Spleen (tissue), 11 donors: ENCODE results near the gene ATOH8. TPM values are rescaled to one million over a fixed set of nuclear protein-coding genes. Genes with fewer than 3 reads are reported as not detected.

ENCODE experiments used
- DNase-seq: peaks from one replicate; pipeline ENCODE4 v3.0.0-alpha.2; 2020
- H3K27ac ChIP-seq, 8 donors: fragments of 200-600 bp; sonication (generic) in 7 of 8; 1 replicate in 4 of 8; 2 replicates in 4 of 8; pipeline versions ENCODE4 v1.5.0 to v1.8.0; 2016 to 2021; ENCODE audit warnings: inconsistent platforms in 4 of 8, mild to moderate bottlenecking in 4 of 8, moderate library complexity in 1 of 8
- H3K27me3 ChIP-seq, 7 donors: fragments of 200-600 bp; sonication (generic) in 6 of 7; replicated peaks in 1 of 7; 1 replicate in 4 of 7; 2 replicates in 3 of 7; pipeline versions ENCODE4 v1.5.0 to v1.8.0; 2016 to 2021; ENCODE audit warnings: inconsistent platforms in 3 of 7, mild to moderate bottlenecking in 1 of 7
- H3K36me3 ChIP-seq, 6 donors: fragments of 200-600 bp; sonication (generic) in 5 of 6; 1 replicate in 4 of 6; 2 replicates in 2 of 6; pipeline versions ENCODE4 v1.5.0 to v1.8.0; 2016 to 2021; ENCODE audit warnings: inconsistent platforms in 2 of 6
- H3K4me1 ChIP-seq, 6 donors: fragments of 200-600 bp; sonication (generic) in 5 of 6; 1 replicate in 3 of 6; 2 replicates in 3 of 6; pipeline versions ENCODE4 v1.5.0 to v1.8.0; 2016 to 2021; ENCODE audit warnings: inconsistent platforms in 3 of 6
- H3K4me3 ChIP-seq, 8 donors: fragments of 200-600 bp; sonication (generic) in 7 of 8; 1 replicate in 4 of 8; 2 replicates in 4 of 8; pipeline versions ENCODE4 v1.5.0 to v1.8.0; 2016 to 2021; ENCODE audit warnings: inconsistent platforms in 4 of 8, mild to moderate bottlenecking in 4 of 8, moderate library complexity in 2 of 8
- H3K9me3 ChIP-seq, 8 donors: fragments of 200-600 bp; sonication (generic) in 7 of 8; 1 replicate in 4 of 8; 2 replicates in 4 of 8; pipeline versions ENCODE4 v1.5.0 to v1.8.0; 2016 to 2021; ENCODE audit warnings: inconsistent platforms in 4 of 8
- CTCF ChIP-seq, 11 experiments: fragments of 200-600 bp in 7 of 11; fragments of 450-650 bp in 4 of 11; sonication (generic) in 4 of 11; IDR thresholded peaks in 8 of 11; conservative IDR thresholded peaks in 3 of 11; 1 replicate in 7 of 11; 2 replicates in 4 of 11; pipeline versions ENCODE4 v1.4.0 to v1.8.0; 2016 to 2021; ENCODE audit warnings: antibody characterized with exemption in 11 of 11, inconsistent platforms in 4 of 11, mild to moderate bottlenecking in 1 of 11
- POLR2A ChIP-seq, 3 donors: fragments of 450-650 bp; IDR thresholded peaks; one replicate each; pipeline ENCODE4 v1.5.1; 2017; ENCODE audit warnings: antibody characterized with exemption in 3 of 3, mild to moderate bottlenecking in 1 of 3
- POLR2AphosphoS5 ChIP-seq, 3 donors: sonication (generic); formaldehyde crosslinking; IDR thresholded peaks; one replicate each; pipeline ENCODE4 v1.5.1; 2017; ENCODE audit warnings: antibody characterized with exemption in 3 of 3
- WGBS, 5 donors: extraction: QIAGEN DNeasy Blood & Tissue Kit in 3 of 5; methylation state at CpG; one replicate each; pipeline versions ENCODE4 v1.1.5 to v1.1.7; 2013 to 2018; 5-methylcytosine and 5-hydroxymethylcytosine counted together
- intact Hi-C: fragments of 100-400 bp; cut with DNase I; formaldehyde crosslinking; loops from one replicate; pipeline ENCODE4 v1.15.0; 2023; ENCODE audit warnings: low total_unique reads
- polyA plus RNA-seq, 3 donors: library from polyadenylated mRNA; stranded (reverse); fragments of 200-250 nt; gene quantifications; one replicate each; pipeline ENCODE4 v1.2.1, GENCODE V29; 2013
- total RNA-seq, 7 donors: library from RNA; depleted of rRNA in 3 of 7; stranded (reverse); fragments of >200 nt in 3 of 7; fragmentation: NEBNext Ultra II Directional in 4 of 7; extraction: Animal tissue kit (Norgen Biotek cat#: 25700) in 4 of 7; gene quantifications; one replicate each; pipeline versions ENCODE4 v1.1.0 to v1.2.1, GENCODE V29; 2016 to 2021
- donor health status: healthy with polysubstance abuse.
- donor health status: DM: no; HTN: no; CAD: no; lungs with moderate emphysema.
- donor health status: DM: no; HTN: no; CAD: no.
- donor health status: Bipolar disorder and iron deficiency.
- donor health status: healthy.
- donor health status: DM: no; HTN: no; CAD: no.
- donor health status: DM: yes; HTN: yes; CAD: no.

Gene ATOH8
- total and polyA plus RNA-seq, 10 donors = 6.4 to 53.0 (median 17.4) TPM

- TF ChIP-seq POLR2A (IDR thresholded peaks at IDR 0.05) (no peak), CTCF (IDR thresholded peaks at IDR 0.05 in 8 of 11, conservative IDR thresholded peaks at IDR 0.05 in 3 of 11) (no peak), POLR2AphosphoS5 (IDR thresholded peaks at IDR 0.05) (no peak)
- Histone ChIP-seq H3K4me1 (peaks cover 7 to 87% (median 39%) of the 10 kb centered on the region in 6 donors), H3K27me3 (peaks cover 0 to 87% (median 14%) of the 10 kb centered on the region in 7 donors), H3K36me3 (no peaks in the 10 kb centered on the region), H3K4me3 (peak overlapping the region in 1 of 8 donors; percentile 46), H3K27ac (peak overlapping the region in 5 of 8 donors; percentile 15 to 50 (median 33)), H3K9me3 (no peaks in the 10 kb centered on the region)
- intact Hi-C loops = no loop called here
- WGBS, 5 donors = 74 to 79% (median 75%) methylated on average over 5 to 6 of the region's 6 CpGs
- DNase-seq = no peak
These were observed 6.6 kb downstream of the ATOH8 start for GRCh38 chr2:85760371-85760770.

- peak overlapping the region in 5 of 8 donors; percentile 22 to 50 (median 43) for H3K27ac ChIP-seq
- 78 to 90% (median 80%) methylated on average over 8 of the region's 8 CpGs for WGBS, 5 donors
- no peaks in the 10 kb centered on the region for H3K36me3 ChIP-seq
- H3K4me3 ChIP-seq = no peak overlapping the region
- H3K4me1 ChIP-seq = peaks cover 8 to 87% (median 39%) of the 10 kb centered on the region in 6 donors
- H3K27me3 ChIP-seq = peaks cover 0 to 87% (median 12%) of the 10 kb centered on the region in 7 donors
- no peaks in the 10 kb centered on the region for H3K9me3 ChIP-seq
- intact Hi-C loops = no loop called here
- no peak for DNase-seq
- TF ChIP-seq POLR2AphosphoS5 (IDR thresholded peaks at IDR 0.05) (no peak), CTCF (IDR thresholded peaks at IDR 0.05 in 8 of 11, conservative IDR thresholded peaks at IDR 0.05 in 3 of 11) (no peak), POLR2A (IDR thresholded peaks at IDR 0.05) (no peak)
These were observed 7.1 kb downstream of the ATOH8 start for GRCh38 chr2:85760872-85761271.

GRCh38 chr2:85761512-85761944, 7.7 kb downstream of the ATOH8 start:
- Histone ChIP-seq H3K4me1 (peaks cover 8 to 87% (median 42%) of the 10 kb centered on the region in 6 donors), H3K4me3 (no peak overlapping the region), H3K27ac (peak overlapping the region in 4 of 8 donors; percentile 20 to 50 (median 43)), H3K36me3 (no peaks in the 10 kb centered on the region), H3K27me3 (peaks cover 0 to 87% (median 11%) of the 10 kb centered on the region in 7 donors), H3K9me3 (no peaks in the 10 kb centered on the region)
- TF ChIP-seq POLR2AphosphoS5 (IDR thresholded peaks at IDR 0.05) (no peak), POLR2A (IDR thresholded peaks at IDR 0.05) (no peak), CTCF (IDR thresholded peaks at IDR 0.05 in 8 of 11, conservative IDR thresholded peaks at IDR 0.05 in 3 of 11) (no peak)
- no peak for DNase-seq
- intact Hi-C loops = no loop called here
- WGBS, 5 donors = 51 to 83% (median 75%) methylated on average over 3 of the region's 3 CpGs

- H3K27ac ChIP-seq = peak overlapping the region in 2 of 8 donors; percentile 43 to 50
These were observed 8.2 kb downstream of the ATOH8 start for GRCh38 chr2:85761946-85762345.

More at GRCh38 chr2:85761946-85762345, 8.2 kb downstream of the ATOH8 start:
- Histone ChIP-seq H3K36me3 (no peaks in the 10 kb centered on the region), H3K27me3 (peaks cover 0 to 87% (median 8%) of the 10 kb centered on the region in 7 donors), H3K4me1 (peaks cover 8 to 87% (median 42%) of the 10 kb centered on the region in 6 donors), H3K4me3 (no peak overlapping the region), H3K9me3 (no peaks in the 10 kb centered on the region)
- intact Hi-C loops = no loop called here
- TF ChIP-seq POLR2AphosphoS5 (IDR thresholded peaks at IDR 0.05) = no peak
- no peak for TF ChIP-seq CTCF (IDR thresholded peaks at IDR 0.05 in 8 of 11, conservative IDR thresholded peaks at IDR 0.05 in 3 of 11)
- TF ChIP-seq POLR2A (IDR thresholded peaks at IDR 0.05) = no peak
- WGBS, 5 donors = 71 to 88% (median 82%) methylated on average over 4 of the region's 4 CpGs
- no peak for DNase-seq
